Skeletal muscle tissue (tissue), 4 donors: ENCODE results near the gene SPRR2B. TPM values are rescaled to one million over a fixed set of nuclear protein-coding genes. Genes with fewer than 3 reads are reported as not detected.
"Not testable (repeated sequence)": the region's sequence is repeated elsewhere in the genome, so short reads cannot be mapped to it uniquely, and the experiment has no call there.

Experiments used
- H3K27ac ChIP-seq: one replicate; pipeline ENCODE4 v1.7.0; 2013; ENCODE audit warnings: mild to moderate bottlenecking, low read depth, low read length, inconsistent platforms
- H3K27me3 ChIP-seq, 3 donors: one replicate each; pipeline ENCODE4 v1.7.0; 2013; ENCODE audit warnings: low read length in 3 of 3; ENCODE audit not compliant: control insufficient read depth in 3 of 3, insufficient read depth in 3 of 3
- H3K36me3 ChIP-seq, 3 donors: one replicate each; pipeline ENCODE4 v1.7.0; 2013; ENCODE audit warnings: low read length in 3 of 3; ENCODE audit not compliant: control insufficient read depth in 3 of 3, insufficient read depth in 3 of 3
- H3K4me1 ChIP-seq, 3 donors: one replicate each; pipeline ENCODE4 v1.7.0; 2013; ENCODE audit warnings: low read length in 3 of 3, mild to moderate bottlenecking in 3 of 3; ENCODE audit not compliant: control insufficient read depth in 3 of 3, insufficient read depth in 3 of 3
- H3K4me3 ChIP-seq, 3 donors: one replicate each; pipeline ENCODE4 v1.7.0; 2013; ENCODE audit warnings: low read length in 3 of 3
- H3K9ac ChIP-seq, 3 donors: one replicate each; pipeline ENCODE4 v1.7.0; 2013; ENCODE audit warnings: low read length in 3 of 3, mild to moderate bottlenecking in 3 of 3, moderate library complexity in 2 of 3, low read depth in 1 of 3
- H3K9me3 ChIP-seq, 3 donors: one replicate each; pipeline ENCODE4 v1.7.0; 2013; ENCODE audit warnings: low read length in 3 of 3; ENCODE audit not compliant: control insufficient read depth in 3 of 3
- total RNA-seq: library from RNA; depleted of rRNA; stranded (reverse); fragments of >200 nt; gene quantifications from one replicate; pipeline ENCODE4 v1.2.3, GENCODE V29; 2014
- donor health status: Osteomylitis.

Gene SPRR2B
- total RNA-seq, 1 donor from 2014 or later, result not detected

GRCh38 chr1:153087652-153088051 is 16.2 kb upstream of the SPRR2B start:
- Histone ChIP-seq H3K27me3 (no peaks in the 10 kb centered on the region), H3K4me1 (no peaks in the 10 kb centered on the region), H3K36me3 (no peaks in the 10 kb centered on the region), H3K4me3 (no peak overlapping the region), H3K9me3 (peaks cover 0 to 3% (median 0%) of the 10 kb centered on the region in 3 donors), H3K27ac (no peak overlapping the region), H3K9ac (no peak overlapping the region)

GRCh38 chr1:153081736-153082135 is 10.3 kb upstream of the SPRR2B start:
- Histone ChIP-seq H3K9me3 (peaks cover 0 to 3% (median 0%) of the 10 kb centered on the region in 3 donors), H3K4me3 (no peak overlapping the region), H3K9ac (no peak overlapping the region), H3K4me1 (no peaks in the 10 kb centered on the region), H3K36me3 (no peaks in the 10 kb centered on the region), H3K27ac (no peak overlapping the region), H3K27me3 (no peaks in the 10 kb centered on the region)

GRCh38 chr1:153072806-153073726 is 1.7 kb upstream of the SPRR2B start:
- Histone ChIP-seq H3K9ac (no peak overlapping the region), H3K27ac (no peak overlapping the region), H3K4me3 (no peak overlapping the region), H3K4me1 (no peaks in the 10 kb centered on the region), H3K27me3 (no peaks in the 10 kb centered on the region), H3K36me3 (no peaks in the 10 kb centered on the region), H3K9me3 (no peaks in the 10 kb centered on the region)

- no peak overlapping the region for H3K27ac ChIP-seq
- H3K27me3 ChIP-seq, result no peaks in the 10 kb centered on the region
- H3K4me3 ChIP-seq, result no peak overlapping the region
- H3K4me1 ChIP-seq, result no peaks in the 10 kb centered on the region
- no peaks in the 10 kb centered on the region for H3K36me3 ChIP-seq
- H3K9me3 ChIP-seq, result no peaks in the 10 kb centered on the region
- no peak overlapping the region for H3K9ac ChIP-seq
These were observed 1.2 kb downstream of the SPRR2B start for GRCh38 chr1:153070243-153070642.

DNA sequence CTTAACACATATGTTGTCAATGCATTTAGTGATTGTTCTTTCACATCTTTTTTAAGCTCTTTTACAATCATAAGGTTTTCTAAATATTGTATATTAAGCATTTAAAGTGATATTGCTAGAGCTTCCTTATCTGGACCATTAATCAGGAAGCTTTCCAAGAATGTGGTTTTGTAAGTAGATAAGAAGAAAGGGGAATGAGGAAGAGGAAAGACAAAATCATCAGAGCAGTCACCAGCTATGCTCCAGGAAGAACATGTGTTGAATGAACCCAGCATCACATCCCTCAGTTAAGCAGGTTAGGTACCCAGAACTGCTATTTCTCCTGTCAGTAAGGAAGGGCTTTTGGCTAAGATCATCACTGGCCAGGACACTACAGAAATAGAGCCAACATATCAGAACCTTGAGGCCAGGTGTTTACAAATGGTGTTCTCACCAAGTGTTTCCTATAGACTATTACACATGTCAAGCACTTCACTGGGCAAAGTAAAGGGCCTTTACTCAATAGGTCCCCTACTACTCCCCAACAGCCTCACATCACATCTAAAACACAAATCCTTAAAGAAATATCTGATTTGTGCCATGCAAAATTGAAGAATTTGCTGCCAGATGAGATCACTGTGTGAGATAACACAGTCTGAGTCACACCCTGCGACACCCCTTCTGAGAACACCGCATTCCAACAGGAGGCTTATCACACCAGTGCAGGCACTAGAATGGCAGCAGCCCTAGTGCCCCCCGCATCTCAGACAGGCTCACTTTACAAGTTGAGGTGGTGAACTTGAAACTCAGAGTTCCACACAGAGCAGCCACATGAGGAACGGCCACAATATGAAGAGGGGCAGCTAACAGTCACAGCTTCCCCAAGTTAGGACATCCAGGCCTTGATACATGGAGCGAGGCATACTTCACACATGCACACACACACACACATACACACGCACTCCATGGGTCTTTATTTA is 12.3 kb downstream of the SPRR2B start:
- H3K9me3 ChIP-seq, result no peaks in the 10 kb centered on the region
- no peaks in the 10 kb centered on the region for H3K4me1 ChIP-seq
- no peak overlapping the region for H3K4me3 ChIP-seq
- no peak overlapping the region for H3K27ac ChIP-seq
- H3K27me3 ChIP-seq, result no peaks in the 10 kb centered on the region
- no peaks in the 10 kb centered on the region for H3K36me3 ChIP-seq
- H3K9ac ChIP-seq, result no peak overlapping the region

GRCh38 chr1:153058154-153058553 is 13.3 kb downstream of the SPRR2B start:
- Histone ChIP-seq H3K27ac (no peak overlapping the region), H3K9me3 (no peaks in the 10 kb centered on the region), H3K36me3 (no peaks in the 10 kb centered on the region), H3K27me3 (no peaks in the 10 kb centered on the region), H3K9ac (no peak overlapping the region), H3K4me1 (no peaks in the 10 kb centered on the region), H3K4me3 (no peak overlapping the region)

- Histone ChIP-seq H3K9me3 (peaks cover 0 to 2% (median 0%) of the 10 kb centered on the region in 3 donors), H3K4me1 (no peaks in the 10 kb centered on the region), H3K27me3 (no peaks in the 10 kb centered on the region), H3K9ac (no peak within 1 kb of the TSS), H3K27ac (no peak within 1 kb of the TSS), H3K4me3 (no peak within 1 kb of the TSS), H3K36me3 (no peaks in the 10 kb centered on the region)
These were observed 14.0 kb downstream of the SPRR2B start, which contains the start of gene SPRR2A for GRCh38 chr1:153057375-153057774. Gene SPRR2A, minus strand, starts transcription at chr1:153057512. Its CDS starts 777 bp downstream, at chr1:153056735.

DNA sequence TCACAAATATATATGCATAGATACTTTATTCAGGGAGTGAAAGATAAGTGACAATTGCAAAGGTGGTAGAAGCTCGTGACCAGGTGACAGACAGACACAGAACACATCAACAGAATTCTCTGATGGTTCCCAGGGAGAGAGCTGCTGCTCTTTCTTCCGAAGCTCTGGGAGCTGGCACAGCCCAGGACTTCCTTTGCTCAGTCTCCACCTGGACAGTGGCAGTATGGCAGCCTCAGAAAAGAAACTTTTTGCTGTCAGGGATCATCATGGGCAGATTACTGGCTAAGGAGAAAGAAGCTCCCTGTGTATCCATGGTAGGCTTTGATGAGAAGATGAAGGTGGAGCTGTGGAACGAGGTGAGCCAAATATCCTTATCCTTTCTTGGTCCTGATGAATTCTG is 15.3 kb downstream of the SPRR2B start:
- not testable (repeated sequence) for H3K27ac ChIP-seq, H3K4me1 ChIP-seq, H3K36me3 ChIP-seq, H3K4me3 ChIP-seq, H3K9me3 ChIP-seq, H3K27me3 ChIP-seq, H3K9ac ChIP-seq

DNA sequence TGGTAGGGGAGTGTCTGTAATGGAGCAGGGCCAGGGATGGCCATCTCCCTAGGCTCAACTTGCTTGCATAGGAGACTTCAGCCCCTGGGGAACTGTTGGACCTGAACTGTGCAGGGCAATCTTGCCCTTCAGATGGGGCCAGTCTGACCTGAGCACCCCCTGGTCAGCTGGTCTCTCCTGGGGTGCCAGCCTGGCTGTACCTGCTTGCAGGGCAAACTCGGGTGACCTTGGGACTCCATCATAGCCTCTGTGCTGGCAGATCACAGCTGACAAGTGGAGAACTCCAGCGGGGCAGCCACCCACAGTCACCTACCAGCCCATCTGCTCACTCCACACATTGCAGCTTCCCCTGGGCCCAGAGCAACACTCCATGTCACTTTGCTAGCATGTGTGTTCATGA is 22.2 kb downstream of the SPRR2B start:
- Histone ChIP-seq H3K36me3 (no peaks in the 10 kb centered on the region), H3K27me3 (peaks cover 0 to 7% (median 0%) of the 10 kb centered on the region in 3 donors), H3K9ac (no peak overlapping the region), H3K27ac (no peak overlapping the region), H3K9me3 (peaks cover 0 to 2% (median 0%) of the 10 kb centered on the region in 3 donors), H3K4me3 (no peak overlapping the region), H3K4me1 (no peaks in the 10 kb centered on the region)
